ENCODE results near the gene AGO1.
"Not testable (repeated sequence)": the region's sequence is repeated elsewhere in the genome, so short reads cannot be mapped to it uniquely, and the experiment has no call there.

The AGO1 gene

DNA sequence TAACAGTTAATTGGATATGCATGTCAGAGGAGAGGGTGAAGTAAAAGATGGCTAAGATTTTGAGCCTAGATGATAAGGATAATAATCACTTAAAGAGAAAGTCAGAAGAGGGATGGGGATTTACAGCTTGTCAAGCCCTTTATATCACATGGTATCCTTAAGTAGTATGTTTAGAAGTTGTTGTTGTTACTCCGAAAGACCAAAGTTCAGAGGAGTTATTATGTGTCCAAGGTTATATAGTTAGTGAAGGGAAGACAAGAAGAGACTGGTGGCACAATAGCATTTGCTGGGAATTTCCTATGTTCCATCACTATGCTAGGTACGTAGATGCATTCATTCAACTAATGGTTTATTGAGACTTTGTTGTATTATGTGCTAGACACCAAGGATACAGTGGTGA is 30.8 kb upstream of the AGO1 start:
- Histone ChIP-seq H3K9me3 (ENCODE audit: control insufficient read depth, low read length) (no peaks in the 10 kb centered on the region), H3K4me1 (ENCODE audit: control insufficient read depth, insufficient read depth, low read length) (no peaks in the 10 kb centered on the region), H3K4me3 (ENCODE audit: low read length) (no peak overlapping the region), H3K36me3 (ENCODE audit: control insufficient read depth, insufficient read depth, low read length) (no peaks in the 10 kb centered on the region), H3K9ac (ENCODE audit: low read length) (no peak overlapping the region), H3K27me3 (ENCODE audit: control insufficient read depth, insufficient read depth, low read length) (no peaks in the 10 kb centered on the region)

DNA sequence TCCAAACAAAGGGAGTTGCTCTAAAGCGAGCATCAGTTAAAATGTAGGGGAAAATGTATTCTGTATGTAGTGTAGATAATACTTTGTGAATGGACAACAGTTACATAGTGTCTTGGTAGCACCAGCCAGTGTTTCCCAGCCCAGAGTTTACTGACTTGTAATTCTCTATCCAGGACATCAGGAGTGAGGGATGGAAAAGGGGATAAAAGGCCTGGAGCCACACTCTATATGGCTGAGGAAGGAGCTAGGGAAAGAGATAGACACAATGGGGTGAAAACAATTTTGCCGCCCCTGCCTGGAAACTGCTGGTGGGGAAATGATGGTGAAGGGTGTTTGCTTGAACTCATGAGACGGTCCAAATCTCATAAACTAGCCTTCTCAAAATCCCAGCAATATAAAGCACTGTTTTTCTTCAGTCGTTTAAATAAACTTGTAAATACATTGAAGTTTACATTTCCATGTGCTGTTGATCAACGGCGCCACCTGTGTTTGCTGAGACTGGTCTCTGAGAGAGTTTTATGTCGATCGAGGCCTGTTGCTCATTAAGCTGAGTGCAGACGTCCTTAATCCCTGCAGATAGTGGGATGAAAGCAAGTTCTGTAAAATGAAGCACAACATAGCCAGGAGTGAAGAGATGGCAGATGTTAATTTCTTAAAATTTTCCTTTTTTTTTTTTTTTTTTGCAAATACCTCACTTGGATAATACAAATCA is 27.9 kb upstream of the AGO1 start:
- H3K27me3 ChIP-seq (ENCODE audit: control insufficient read depth, insufficient read depth, low read length) = no peaks in the 10 kb centered on the region
- H3K9ac ChIP-seq (ENCODE audit: low read length) = no peak overlapping the region
- no peaks in the 10 kb centered on the region for H3K4me1 ChIP-seq (ENCODE audit: control insufficient read depth, insufficient read depth, low read length)
- H3K9me3 ChIP-seq (ENCODE audit: control insufficient read depth, low read length) = no peaks in the 10 kb centered on the region
- no peak overlapping the region for H3K4me3 ChIP-seq (ENCODE audit: low read length)
- H3K36me3 ChIP-seq (ENCODE audit: control insufficient read depth, insufficient read depth, low read length) = no peaks in the 10 kb centered on the region

DNA sequence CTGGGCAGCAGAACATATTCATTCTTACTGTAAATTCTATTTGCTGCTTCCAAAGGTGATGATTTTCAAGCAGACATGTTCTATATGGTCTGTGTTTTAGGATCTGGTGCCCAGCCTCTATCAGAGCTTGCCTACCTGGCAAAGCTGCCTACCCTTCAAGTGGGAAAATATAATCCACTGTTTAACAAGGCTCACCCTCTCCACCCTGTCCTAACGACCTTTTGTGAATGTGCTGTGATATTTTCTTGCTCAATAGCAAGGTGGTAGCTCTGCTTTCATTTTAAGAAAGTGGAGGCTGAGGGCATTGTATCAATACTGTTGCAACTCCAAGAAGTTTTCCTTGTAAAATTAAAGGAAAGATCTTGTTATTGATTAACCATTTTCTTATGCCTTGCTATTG is 26.0 kb upstream of the AGO1 start:
- Histone ChIP-seq H3K4me1 (ENCODE audit: control insufficient read depth, insufficient read depth, low read length) (no peaks in the 10 kb centered on the region), H3K9me3 (ENCODE audit: control insufficient read depth, low read length) (no peaks in the 10 kb centered on the region), H3K27me3 (ENCODE audit: control insufficient read depth, insufficient read depth, low read length) (no peaks in the 10 kb centered on the region), H3K36me3 (ENCODE audit: control insufficient read depth, insufficient read depth, low read length) (no peaks in the 10 kb centered on the region), H3K9ac (ENCODE audit: low read length) (no peak overlapping the region), H3K4me3 (ENCODE audit: low read length) (no peak overlapping the region)

DNA sequence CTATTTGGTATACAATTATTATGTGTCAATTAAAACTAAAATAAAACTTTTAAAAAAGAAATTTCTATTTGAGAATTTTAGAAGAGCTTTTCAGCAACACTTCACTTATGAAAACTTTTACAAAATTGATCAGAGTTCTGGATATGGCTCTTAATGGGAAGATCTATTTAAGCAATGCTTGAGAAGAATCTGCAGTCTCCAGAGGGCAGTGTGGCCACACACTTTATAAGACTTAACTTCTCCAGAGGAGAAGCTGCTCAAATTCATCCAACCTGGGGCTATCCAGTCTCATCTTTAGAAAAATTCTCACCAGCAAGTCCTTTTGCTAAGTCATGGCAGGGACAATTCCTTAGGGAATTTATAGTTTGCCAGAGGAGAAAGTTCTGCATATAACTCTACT is 25.2 kb upstream of the AGO1 start:
- Histone ChIP-seq H3K36me3 (ENCODE audit: control insufficient read depth, insufficient read depth, low read length) (no peaks in the 10 kb centered on the region), H3K4me3 (ENCODE audit: low read length) (no peak overlapping the region), H3K27me3 (ENCODE audit: control insufficient read depth, insufficient read depth, low read length) (no peaks in the 10 kb centered on the region), H3K9me3 (ENCODE audit: control insufficient read depth, low read length) (no peaks in the 10 kb centered on the region), H3K4me1 (ENCODE audit: control insufficient read depth, insufficient read depth, low read length) (no peaks in the 10 kb centered on the region), H3K9ac (ENCODE audit: low read length) (no peak overlapping the region)

DNA sequence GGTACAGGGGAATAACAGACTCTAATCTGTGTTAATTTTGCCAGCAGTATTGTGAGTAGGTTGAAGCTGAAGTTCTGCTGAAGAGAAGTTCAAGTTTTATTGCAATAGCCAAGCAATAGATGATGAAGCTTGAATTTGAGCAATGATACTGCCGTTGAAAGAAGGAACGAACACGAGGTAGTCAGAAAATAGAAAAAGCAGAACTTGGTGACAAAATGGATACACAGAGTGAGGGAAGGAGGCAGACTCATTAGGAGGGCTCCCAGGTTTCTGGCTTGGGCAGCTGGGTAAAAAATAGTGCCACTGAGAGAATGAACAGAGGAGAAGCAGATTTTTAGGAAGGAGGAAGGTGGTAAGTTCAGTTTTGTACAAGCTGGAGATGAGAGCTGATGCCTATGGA is 22.3 kb upstream of the AGO1 start:
- no peak overlapping the region for H3K9ac ChIP-seq (ENCODE audit: low read length)
- H3K4me3 ChIP-seq (ENCODE audit: low read length) = no peak overlapping the region
- H3K27me3 ChIP-seq (ENCODE audit: control insufficient read depth, insufficient read depth, low read length) = no peaks in the 10 kb centered on the region
- no peaks in the 10 kb centered on the region for H3K36me3 ChIP-seq (ENCODE audit: control insufficient read depth, insufficient read depth, low read length)
- no peaks in the 10 kb centered on the region for H3K4me1 ChIP-seq (ENCODE audit: control insufficient read depth, insufficient read depth, low read length)
- no peaks in the 10 kb centered on the region for H3K9me3 ChIP-seq (ENCODE audit: control insufficient read depth, low read length)

DNA sequence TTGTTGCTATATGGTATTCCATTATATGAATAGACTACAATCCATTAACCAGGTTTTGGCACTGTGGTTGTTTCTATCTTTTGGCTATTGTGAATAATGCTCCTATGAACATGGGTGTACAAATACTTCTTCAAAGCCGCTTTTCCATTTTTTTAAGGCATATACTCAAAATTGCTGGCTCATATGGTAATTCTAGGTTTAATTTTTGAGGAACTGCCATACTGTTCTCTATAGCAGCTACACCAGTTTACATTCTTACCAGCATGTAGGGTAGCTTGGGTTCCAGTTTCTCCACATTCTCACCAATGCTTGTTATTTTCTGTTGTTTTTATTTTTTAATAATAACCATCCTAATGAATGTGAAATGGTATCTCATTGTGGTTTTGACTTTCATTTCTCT is 19.9 kb upstream of the AGO1 start:
- Histone ChIP-seq H3K9ac (ENCODE audit: low read length) (no peak overlapping the region), H3K27me3 (ENCODE audit: control insufficient read depth, insufficient read depth, low read length) (no peaks in the 10 kb centered on the region), H3K4me1 (ENCODE audit: control insufficient read depth, insufficient read depth, low read length) (no peaks in the 10 kb centered on the region), H3K4me3 (ENCODE audit: low read length) (no peak overlapping the region), H3K36me3 (ENCODE audit: control insufficient read depth, insufficient read depth, low read length) (no peaks in the 10 kb centered on the region), H3K9me3 (ENCODE audit: control insufficient read depth, low read length) (no peaks in the 10 kb centered on the region)

DNA sequence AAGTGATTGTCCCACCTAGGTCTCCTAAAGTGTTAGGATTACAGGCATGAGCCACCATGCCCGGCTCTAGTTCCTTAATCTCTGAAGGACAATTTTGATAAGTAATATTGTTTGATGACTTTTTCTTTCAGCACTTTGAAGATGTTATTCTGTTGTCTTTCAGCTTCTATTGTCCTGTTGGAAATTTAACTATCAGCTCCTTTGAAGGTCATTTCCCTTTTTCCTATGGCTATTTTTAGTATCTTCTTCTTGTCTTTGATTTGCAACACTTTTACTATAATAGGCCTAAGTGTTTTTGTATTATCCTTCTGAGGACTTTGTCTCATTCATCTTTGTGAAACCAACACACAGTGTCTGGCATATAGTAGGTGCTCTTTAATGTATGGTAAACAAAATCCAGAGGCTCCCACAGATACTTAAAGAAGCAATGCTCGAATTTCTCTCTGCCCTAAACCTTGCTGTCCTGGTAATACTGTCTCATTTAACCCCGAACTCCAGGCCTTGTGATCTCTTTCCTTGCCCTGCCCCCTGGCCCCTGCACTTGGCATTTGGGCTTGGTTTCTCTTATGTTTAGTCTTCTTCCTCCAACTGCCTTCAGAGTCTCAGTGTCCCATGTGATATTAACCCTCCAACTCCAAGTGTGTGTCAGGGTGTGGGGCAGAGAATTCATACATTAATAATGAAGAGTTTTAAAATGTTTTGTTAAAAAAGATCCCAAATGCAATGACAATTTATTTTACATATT is 19.0 kb upstream of the AGO1 start:
- Histone ChIP-seq H3K9ac (ENCODE audit: low read length) (no peak overlapping the region), H3K4me1 (ENCODE audit: control insufficient read depth, insufficient read depth, low read length) (no peaks in the 10 kb centered on the region), H3K4me3 (ENCODE audit: low read length) (no peak overlapping the region), H3K27me3 (ENCODE audit: control insufficient read depth, insufficient read depth, low read length) (no peaks in the 10 kb centered on the region), H3K36me3 (ENCODE audit: control insufficient read depth, insufficient read depth, low read length) (no peaks in the 10 kb centered on the region), H3K9me3 (ENCODE audit: control insufficient read depth, low read length) (no peaks in the 10 kb centered on the region)

DNA sequence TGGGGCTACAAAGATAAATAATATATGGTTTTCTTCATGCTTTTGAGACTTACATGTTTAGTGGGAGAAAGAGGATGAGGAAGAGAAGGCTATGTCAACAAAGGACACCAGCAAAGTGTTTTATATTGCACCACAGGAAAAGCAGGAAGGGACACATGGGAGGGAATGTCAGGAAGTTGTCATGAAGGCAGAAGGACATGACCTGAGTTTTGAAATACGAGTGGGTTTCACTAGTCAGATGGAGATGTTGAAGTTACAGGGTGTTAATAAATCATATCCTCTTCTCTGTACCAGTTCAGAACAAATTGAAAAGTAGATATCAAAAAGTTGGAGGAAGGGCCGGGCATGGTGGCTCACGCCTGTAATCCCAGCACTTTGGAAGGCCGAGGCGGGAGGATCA is 18.2 kb upstream of the AGO1 start:
- H3K4me3 ChIP-seq (ENCODE audit: low read length) = no peak overlapping the region
- H3K4me1 ChIP-seq (ENCODE audit: control insufficient read depth, insufficient read depth, low read length) = no peaks in the 10 kb centered on the region
- no peak overlapping the region for H3K9ac ChIP-seq (ENCODE audit: low read length)
- no peaks in the 10 kb centered on the region for H3K27me3 ChIP-seq (ENCODE audit: control insufficient read depth, insufficient read depth, low read length)
- no peaks in the 10 kb centered on the region for H3K36me3 ChIP-seq (ENCODE audit: control insufficient read depth, insufficient read depth, low read length)
- H3K9me3 ChIP-seq (ENCODE audit: control insufficient read depth, low read length) = no peaks in the 10 kb centered on the region

DNA sequence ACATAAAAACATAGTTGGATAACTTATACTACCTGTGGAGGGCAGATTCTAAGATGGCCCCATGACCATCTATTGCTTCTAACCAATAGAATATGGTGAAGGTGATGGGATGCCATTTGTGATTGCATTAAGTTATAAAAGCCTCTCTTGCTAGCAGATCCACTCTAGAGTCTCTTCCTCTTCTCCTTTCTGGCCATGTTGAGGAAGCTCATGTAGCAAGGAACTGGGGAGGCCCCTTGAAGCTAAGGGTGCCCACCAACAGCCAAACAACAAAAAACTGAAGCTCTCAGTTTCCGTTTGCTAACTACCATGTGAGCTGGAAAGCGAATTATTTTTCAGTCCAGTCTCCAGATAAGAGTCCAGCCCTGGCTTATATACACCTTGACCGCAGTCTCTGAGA is 16.0 kb upstream of the AGO1 start:
- H3K4me3 ChIP-seq (ENCODE audit: low read length) = no peak overlapping the region
- H3K27me3 ChIP-seq (ENCODE audit: control insufficient read depth, insufficient read depth, low read length) = no peaks in the 10 kb centered on the region
- H3K9me3 ChIP-seq (ENCODE audit: control insufficient read depth, low read length) = no peaks in the 10 kb centered on the region
- no peaks in the 10 kb centered on the region for H3K36me3 ChIP-seq (ENCODE audit: control insufficient read depth, insufficient read depth, low read length)
- H3K9ac ChIP-seq (ENCODE audit: low read length) = no peak overlapping the region
- H3K4me1 ChIP-seq (ENCODE audit: control insufficient read depth, insufficient read depth, low read length) = no peaks in the 10 kb centered on the region

DNA sequence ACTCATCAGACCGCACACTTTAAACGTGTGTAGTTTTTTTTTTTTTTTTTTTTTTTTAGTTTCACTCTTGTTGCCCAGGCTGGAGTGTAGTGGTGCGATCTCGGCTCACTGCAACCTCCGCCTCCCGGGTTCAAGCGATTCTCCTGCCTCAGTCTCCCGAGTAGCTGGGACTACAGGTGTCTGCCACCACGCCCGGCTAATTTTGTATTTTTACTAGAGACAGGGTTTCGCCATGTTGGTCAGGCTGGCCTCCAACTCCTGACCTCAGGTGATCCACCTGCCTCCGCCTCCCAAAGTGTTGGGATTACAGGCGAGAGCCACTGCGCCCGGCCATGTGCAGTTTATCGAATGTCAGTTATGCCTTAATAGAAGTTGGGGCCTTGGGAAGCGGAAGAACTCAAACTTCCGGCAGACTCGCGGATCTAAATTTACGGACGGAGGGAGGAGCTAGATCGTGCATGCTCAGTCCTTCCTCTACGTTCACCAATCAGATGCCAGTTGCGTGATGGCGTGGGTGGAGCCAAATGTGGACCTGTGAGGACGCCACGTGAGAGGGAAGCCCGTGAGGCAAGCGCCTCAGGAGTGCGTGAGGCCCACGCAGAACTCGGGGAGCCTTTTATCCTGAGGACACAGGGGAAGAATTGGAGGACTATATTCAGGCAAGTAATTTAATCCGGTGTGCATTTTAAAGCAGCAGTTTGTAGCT is 13.6 kb upstream of the AGO1 start:
- H3K9ac ChIP-seq (ENCODE audit: low read length); H3K9me3 ChIP-seq (ENCODE audit: control insufficient read depth, low read length); H3K27me3 ChIP-seq (ENCODE audit: control insufficient read depth, insufficient read depth, low read length); H3K36me3 ChIP-seq (ENCODE audit: control insufficient read depth, insufficient read depth, low read length); H3K4me1 ChIP-seq (ENCODE audit: control insufficient read depth, insufficient read depth, low read length); H3K4me3 ChIP-seq (ENCODE audit: low read length): not testable (repeated sequence)

DNA sequence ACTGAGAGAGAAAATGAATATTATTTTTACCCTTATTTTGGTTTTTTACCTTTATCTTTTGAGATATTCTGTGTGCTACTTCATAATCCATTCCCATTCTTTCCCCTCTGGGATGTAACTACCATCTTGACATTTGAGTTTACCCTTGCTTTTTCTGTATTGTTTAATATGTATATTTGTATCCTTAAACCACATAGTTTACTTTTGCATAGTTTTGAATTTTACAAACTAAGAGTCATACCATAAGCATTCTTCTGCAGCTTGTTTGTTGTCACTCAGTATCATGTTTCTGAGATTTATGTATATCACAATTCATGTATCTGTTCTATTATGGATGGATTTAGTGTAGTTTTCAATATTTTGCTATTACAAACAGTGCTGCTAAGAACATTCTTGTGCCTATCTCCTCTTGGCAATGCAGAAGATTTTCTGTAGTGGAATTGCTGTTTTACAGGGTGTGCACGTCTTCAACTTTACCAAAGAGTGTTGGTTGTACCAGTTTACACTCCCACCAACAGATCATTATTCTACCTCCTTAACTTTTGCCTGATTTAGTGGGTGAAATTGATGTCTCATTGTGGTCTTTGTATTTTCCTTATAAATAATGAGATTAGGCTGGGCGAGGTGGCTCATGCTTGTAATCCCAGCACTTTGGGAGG is 12.2 kb upstream of the AGO1 start:
- no peaks in the 10 kb centered on the region for H3K9me3 ChIP-seq (ENCODE audit: control insufficient read depth, low read length)
- H3K4me3 ChIP-seq (ENCODE audit: low read length) = no peak overlapping the region
- no peak overlapping the region for H3K9ac ChIP-seq (ENCODE audit: low read length)
- no peaks in the 10 kb centered on the region for H3K36me3 ChIP-seq (ENCODE audit: control insufficient read depth, insufficient read depth, low read length)
- no peaks in the 10 kb centered on the region for H3K27me3 ChIP-seq (ENCODE audit: control insufficient read depth, insufficient read depth, low read length)
- H3K4me1 ChIP-seq (ENCODE audit: control insufficient read depth, insufficient read depth, low read length) = no peaks in the 10 kb centered on the region

DNA sequence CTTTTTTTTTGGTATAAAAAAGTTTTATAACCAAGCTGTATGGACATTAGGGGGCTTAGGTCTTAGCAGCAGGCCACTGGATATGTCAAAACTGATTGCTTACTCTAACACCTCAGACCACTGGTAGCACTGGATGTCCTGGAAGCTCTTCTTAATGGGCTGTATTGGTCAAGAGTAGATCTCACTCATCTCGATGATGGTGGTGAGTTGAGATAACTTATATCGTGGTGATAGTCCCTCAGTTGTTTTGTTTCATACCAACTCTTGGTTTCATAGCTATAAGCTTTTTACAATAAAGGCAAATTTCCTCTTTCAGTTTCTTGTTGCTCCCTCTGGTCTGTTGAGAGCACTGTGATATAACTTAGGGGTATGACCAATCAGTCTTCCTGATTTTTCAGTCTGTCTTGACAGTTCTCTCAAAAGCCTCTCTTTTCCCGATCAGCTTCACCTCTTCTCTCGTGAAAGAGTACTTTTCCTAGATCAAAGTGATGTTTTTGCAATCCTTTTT is 9.7 kb upstream of the AGO1 start:
- no peaks in the 10 kb centered on the region for H3K9me3 ChIP-seq (ENCODE audit: control insufficient read depth, low read length)
- no peaks in the 10 kb centered on the region for H3K27me3 ChIP-seq (ENCODE audit: control insufficient read depth, insufficient read depth, low read length)
- H3K4me1 ChIP-seq (ENCODE audit: control insufficient read depth, insufficient read depth, low read length) = no peaks in the 10 kb centered on the region
- no peak overlapping the region for H3K9ac ChIP-seq (ENCODE audit: low read length)
- H3K36me3 ChIP-seq (ENCODE audit: control insufficient read depth, insufficient read depth, low read length) = no peaks in the 10 kb centered on the region
- no peak overlapping the region for H3K4me3 ChIP-seq (ENCODE audit: low read length)
